GM21619 (cell line): ENCODE data around the gene PHF21B.
"Not testable (repeated sequence)": the region's sequence is repeated elsewhere in the genome, so short reads cannot be mapped to it uniquely, and the experiment has no call there.

Source experiments
- ATAC-seq: cut with Tn5 transposase; IDR thresholded peaks from one replicate; pipeline ENCODE4 v1.9.1; 2021; ENCODE audit not compliant: unreplicated experiment

Gene PHF21B

GRCh38 chr22:44963832-44964721, 45.7 kb downstream of the PHF21B start:
- no peak for ATAC-seq

- no peak for ATAC-seq
Observed at GRCh38 chr22:44962741-44963454, 46.9 kb downstream of the PHF21B start.

GRCh38 chr22:44961682-44962081, 48.1 kb downstream of the PHF21B start:
- ATAC-seq, result not testable (repeated sequence)

GRCh38 chr22:44956840-44957767, 52.7 kb downstream of the PHF21B start:
- no peak for ATAC-seq

GRCh38 chr22:44955102-44955501, 54.7 kb downstream of the PHF21B start:
- peak; percentile 48 for ATAC-seq

DNA sequence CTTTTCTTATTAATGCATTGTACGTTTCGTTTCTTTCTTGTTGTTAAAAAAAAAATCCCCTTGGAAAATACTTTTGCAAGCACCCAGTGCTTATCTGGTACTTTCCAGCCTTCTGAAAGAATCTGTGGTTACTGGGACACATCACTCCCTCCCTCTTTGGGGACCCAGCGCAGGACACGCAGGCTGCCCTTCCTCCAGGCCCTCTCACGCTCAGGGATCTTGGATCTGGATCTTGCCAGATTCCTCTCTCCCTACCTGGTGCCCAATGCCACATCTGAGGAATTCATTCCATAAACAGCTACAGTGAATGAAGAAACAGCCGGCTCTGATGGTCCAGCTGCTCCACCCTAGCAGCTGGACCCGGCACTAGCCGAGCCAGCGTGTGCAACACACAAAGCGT, 55.7 kb downstream of the PHF21B start:
- no peak for ATAC-seq

DNA sequence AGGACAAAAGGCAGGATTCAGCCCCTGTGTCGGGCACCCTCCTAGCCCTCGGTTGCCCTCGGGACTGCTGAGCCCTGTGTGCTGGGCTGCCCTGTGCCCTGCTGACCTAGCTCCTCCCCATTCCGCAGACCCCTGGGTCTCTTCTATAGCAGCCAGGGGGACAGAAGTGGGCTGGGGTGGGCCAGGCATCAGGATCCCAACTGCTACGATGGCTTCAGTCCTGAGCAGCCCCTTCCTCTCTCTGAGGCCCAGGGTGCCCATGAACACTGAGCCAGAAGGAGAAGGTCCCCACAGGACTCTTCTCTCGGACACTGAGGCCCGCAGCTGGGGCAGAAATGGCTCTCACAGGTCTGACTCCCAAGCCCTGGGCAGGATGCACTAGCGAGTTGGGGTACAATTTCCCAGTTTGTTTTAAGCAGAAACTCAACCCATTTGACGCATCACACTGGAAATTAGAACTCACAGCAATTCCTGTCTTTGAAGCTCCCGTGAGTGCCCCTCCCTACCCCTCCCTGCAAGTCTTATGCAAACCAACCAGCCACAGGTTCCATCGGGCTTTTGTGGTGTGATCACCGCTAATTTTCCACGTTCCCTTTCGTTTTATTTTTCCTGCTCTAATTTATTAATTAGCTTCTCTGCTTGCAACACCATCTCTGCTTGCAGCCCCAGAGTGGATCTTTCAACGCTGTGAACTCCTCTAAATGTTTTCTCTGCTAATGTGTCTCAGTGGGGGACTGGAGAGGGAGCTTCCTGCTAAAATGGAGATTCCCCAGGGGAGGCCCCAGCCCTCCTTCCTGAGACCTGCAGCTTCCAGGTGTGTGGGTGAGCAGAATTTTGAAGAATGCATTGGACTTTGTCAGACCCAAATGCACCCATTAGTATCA, 56.7 kb downstream of the PHF21B start:
- no peak for ATAC-seq

- ATAC-seq, result no peak
Observed at GRCh38 chr22:44951510-44951816, 58.3 kb downstream of the PHF21B start.

DNA sequence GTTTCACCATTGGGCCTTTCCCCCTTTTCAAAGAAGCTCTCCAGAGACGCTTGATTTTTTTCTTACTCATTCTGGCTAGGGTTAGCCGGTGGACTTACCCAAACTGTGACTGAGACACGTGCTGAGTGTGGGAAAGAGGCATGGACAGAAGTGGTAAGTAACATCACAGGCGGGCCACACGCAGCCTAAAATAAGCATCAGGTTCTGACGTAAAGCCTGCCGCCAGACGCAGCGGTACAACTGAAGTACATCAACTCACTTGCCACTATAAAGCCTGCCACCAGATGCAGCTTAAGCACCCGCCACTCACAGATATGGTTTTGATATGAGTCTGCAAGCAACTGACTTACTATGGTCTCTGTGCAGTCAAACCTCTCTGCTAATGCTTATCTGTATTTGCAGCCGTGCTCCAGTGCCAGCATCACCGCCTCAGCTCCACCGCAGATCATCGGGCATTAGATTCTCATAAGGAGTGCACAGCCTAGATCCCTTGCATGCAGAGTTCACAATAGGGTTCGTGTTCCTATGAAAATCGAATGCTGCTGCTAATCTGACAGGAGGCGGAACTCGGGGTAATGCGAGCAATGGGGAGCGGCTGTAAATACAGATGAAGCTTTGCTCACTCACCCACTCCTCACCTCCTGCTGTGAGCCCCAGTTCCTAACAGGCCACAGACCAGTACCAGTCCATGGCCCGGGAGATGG, 58.8 kb downstream of the PHF21B start:
- ATAC-seq, result no peak

DNA sequence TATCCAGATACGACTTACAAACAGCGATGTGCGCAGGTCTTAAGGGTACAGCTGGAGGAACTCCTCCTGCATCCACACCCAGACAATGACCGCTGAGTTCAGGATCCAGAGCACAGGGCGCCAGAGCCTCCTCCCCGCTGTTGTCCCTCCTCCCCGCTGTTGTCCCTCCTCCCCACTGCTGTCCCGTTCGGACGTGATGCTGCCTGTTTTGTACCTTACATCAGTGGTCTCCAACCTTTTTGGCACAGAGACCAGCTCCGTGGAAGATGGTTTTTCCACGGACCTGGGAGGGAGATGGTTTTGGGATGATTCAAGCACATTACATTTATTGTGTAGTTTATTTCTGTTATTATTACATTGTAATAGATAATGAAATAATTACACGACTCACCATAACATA, 62.0 kb downstream of the PHF21B start:
- ATAC-seq, result no peak

- ATAC-seq, result no peak
Observed at GRCh38 chr22:44947049-44947448, 62.8 kb downstream of the PHF21B start.

DNA sequence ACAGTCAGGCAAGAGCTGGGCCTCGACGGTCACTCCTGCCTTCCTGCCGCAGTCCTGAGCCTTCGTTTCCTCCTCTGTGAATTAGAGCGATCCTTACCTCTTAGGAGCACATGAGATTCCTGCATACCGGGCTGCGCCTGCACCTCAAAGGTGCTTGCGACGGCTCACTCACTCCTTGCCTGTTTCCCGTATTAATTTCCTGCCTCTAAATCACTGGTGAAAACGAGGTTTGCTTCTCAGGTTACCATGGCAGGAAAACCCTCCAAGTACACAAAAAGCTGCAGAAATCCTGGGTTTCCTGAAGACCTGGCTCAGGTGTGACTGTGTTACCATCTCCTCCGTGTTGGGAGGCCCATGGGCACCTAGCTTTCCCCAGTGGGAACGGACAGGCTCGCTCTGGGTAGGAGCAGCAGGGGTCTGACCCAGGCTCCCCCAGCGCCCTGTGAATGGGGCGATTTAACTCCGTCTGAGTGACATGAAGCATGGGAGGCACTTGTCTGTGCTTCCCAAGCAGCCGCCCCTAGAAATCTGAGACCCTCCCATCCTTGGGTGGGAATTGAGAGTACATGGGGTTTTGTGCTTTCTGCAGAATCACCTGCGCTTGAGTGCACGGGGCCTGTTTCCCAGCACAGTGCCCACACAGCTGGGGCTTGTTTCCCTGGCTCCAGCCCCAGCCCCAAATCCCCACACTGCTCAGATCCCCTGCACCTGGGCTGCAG, 64.8 kb downstream of the PHF21B start:
- ATAC-seq, result no peak

GRCh38 chr22:44943701-44944324, 66.0 kb downstream of the PHF21B start:
- ATAC-seq, result no peak

DNA sequence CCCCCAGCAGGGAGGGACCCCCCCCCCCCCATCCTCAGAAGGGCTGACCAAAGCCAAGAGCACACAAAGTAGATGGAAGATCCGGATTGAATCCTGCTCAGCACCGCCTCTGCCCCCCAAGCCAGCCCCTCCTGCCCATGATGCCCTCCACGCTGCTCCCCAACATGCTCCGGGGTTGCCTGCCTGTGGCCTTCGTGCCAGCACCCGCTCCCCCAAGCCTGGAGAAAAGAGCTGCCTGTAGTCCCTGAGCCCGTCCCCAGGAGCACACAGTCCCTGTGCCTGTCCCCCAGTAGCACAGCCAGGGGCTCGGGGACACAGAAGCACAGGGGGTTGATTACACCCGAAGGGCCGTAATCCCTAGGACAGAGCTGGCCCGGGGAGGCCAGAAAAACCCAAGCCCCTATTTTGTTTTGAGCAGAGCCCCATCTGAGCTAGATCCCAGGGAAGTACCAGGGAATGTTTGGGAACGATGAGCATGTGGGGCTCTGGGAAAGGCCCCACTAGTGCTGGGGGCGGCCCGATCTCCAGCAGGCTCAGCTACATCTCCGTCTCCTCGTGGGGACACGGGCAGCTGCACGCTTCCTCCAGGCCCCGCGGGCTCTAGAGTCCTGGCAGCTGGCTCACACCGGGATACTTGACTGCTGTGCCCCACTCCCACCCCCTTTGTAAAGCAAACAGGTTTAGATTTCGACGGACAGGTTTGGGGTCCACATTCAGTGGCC, 66.7 kb downstream of the PHF21B start:
- ATAC-seq, result no peak

DNA sequence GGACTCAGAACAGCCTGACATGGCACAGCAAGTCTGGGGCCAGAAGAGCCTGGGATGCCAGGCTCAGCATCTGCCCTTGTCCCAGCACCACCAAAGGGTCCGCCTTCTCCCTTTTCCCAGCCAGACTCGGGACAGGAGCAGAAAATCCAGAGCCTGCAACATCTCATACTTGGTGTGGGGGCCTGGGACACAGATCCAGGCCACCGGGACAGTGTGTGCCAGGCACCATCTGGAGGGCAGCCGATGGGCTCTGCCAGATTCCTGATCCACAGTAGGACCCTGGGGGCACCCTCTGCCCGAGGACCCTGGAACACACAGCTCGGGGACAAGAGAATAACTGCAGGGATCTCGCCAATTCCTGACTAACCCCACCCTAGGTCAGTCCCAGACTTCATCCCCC, 67.7 kb downstream of the PHF21B start:
- no peak for ATAC-seq

GRCh38 chr22:44941207-44941606, 68.6 kb downstream of the PHF21B start:
- no peak for ATAC-seq

DNA sequence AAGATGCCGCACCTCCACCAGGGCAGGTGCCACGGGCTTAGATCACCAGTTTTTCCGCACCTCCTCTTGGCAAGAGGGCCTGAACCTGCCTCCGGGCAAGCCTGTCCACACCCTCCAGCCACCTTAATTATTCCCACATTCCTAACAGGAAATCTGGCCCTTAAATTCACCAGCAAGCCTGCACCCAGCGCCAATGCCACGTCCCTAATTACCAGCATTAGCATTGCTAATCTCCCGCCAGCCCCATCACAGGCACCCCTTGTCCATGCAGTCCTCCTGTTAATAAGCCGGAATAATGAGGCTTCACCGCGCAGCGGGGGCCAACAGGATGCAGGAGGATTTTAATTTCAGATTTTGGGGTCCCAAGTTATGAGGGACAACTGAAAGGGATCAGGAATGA, 69.7 kb downstream of the PHF21B start:
- ATAC-seq, result no peak

GRCh38 chr22:44939451-44939850, 70.4 kb downstream of the PHF21B start:
- no peak for ATAC-seq
